Measurements from ENCODE around the gene MACROD2. TPM values are rescaled to one million over a fixed set of nuclear protein-coding genes. Genes with fewer than 3 reads are reported as not detected.

Gene MACROD2
- total RNA-seq, 1 donor from 2014 or later = 2.5 TPM

GRCh38 chr20:15061955-15062354 lies 1066.6 kb downstream of the MACROD2 start:
- Mint-ChIP-seq H3K27me3 (ENCODE audit: unreplicated experiment) (no peaks in the 10 kb centered on the region), H3K27ac (ENCODE audit: unreplicated experiment) (no peak overlapping the region), H3K4me3 (ENCODE audit: unreplicated experiment) (no peak overlapping the region), H3K4me1 (ENCODE audit: unreplicated experiment) (peaks cover 5% of the 10 kb centered on the region), H3K9me3 (ENCODE audit: unreplicated experiment) (no peaks in the 10 kb centered on the region), H3K36me3 (ENCODE audit: unreplicated experiment) (no peaks in the 10 kb centered on the region)
- no peak for DNase-seq (ENCODE audit: extremely low spot score, unreplicated experiment)
- TF ChIP-seq CTCF (IDR thresholded peaks at IDR 0.05) = no peak

- H3K4me3 Mint-ChIP-seq (ENCODE audit: unreplicated experiment) = no peak overlapping the region
- no peaks in the 10 kb centered on the region for H3K9me3 Mint-ChIP-seq (ENCODE audit: unreplicated experiment)
- DNase-seq (ENCODE audit: extremely low spot score, unreplicated experiment) = no peak
- no peak overlapping the region for H3K27ac Mint-ChIP-seq (ENCODE audit: unreplicated experiment)
- no peaks in the 10 kb centered on the region for H3K27me3 Mint-ChIP-seq (ENCODE audit: unreplicated experiment)
- H3K4me1 Mint-ChIP-seq (ENCODE audit: unreplicated experiment) = peaks cover 5% of the 10 kb centered on the region
- no peaks in the 10 kb centered on the region for H3K36me3 Mint-ChIP-seq (ENCODE audit: unreplicated experiment)
- no peak for TF ChIP-seq CTCF (IDR thresholded peaks at IDR 0.05)
These were observed 1067.8 kb downstream of the MACROD2 start for GRCh38 chr20:15063081-15063480.

GRCh38 chr20:15064741-15065140 lies 1069.4 kb downstream of the MACROD2 start:
- no peak for TF ChIP-seq CTCF (IDR thresholded peaks at IDR 0.05)
- no peak overlapping the region for H3K27ac Mint-ChIP-seq (ENCODE audit: unreplicated experiment)
- peaks cover 5% of the 10 kb centered on the region for H3K4me1 Mint-ChIP-seq (ENCODE audit: unreplicated experiment)

GRCh38 chr20:15065794-15066193 lies 1070.5 kb downstream of the MACROD2 start:
- H3K4me3 Mint-ChIP-seq (ENCODE audit: unreplicated experiment) = no peak overlapping the region
- H3K27me3 Mint-ChIP-seq (ENCODE audit: unreplicated experiment) = no peaks in the 10 kb centered on the region
- H3K36me3 Mint-ChIP-seq (ENCODE audit: unreplicated experiment) = no peaks in the 10 kb centered on the region
- no peak for TF ChIP-seq CTCF (IDR thresholded peaks at IDR 0.05)
- peaks cover 5% of the 10 kb centered on the region for H3K4me1 Mint-ChIP-seq (ENCODE audit: unreplicated experiment)
- no peak for DNase-seq (ENCODE audit: extremely low spot score, unreplicated experiment)
- H3K9me3 Mint-ChIP-seq (ENCODE audit: unreplicated experiment) = peaks cover 7% of the 10 kb centered on the region
- no peak overlapping the region for H3K27ac Mint-ChIP-seq (ENCODE audit: unreplicated experiment)

More at GRCh38 chr20:15064741-15065140, 1069.4 kb downstream of the MACROD2 start:
- no peak overlapping the region for H3K4me3 Mint-ChIP-seq (ENCODE audit: unreplicated experiment)
- DNase-seq (ENCODE audit: extremely low spot score, unreplicated experiment) = no peak
- no peaks in the 10 kb centered on the region for H3K27me3 Mint-ChIP-seq (ENCODE audit: unreplicated experiment)
- H3K9me3 Mint-ChIP-seq (ENCODE audit: unreplicated experiment) = peaks cover 7% of the 10 kb centered on the region
- H3K36me3 Mint-ChIP-seq (ENCODE audit: unreplicated experiment) = no peaks in the 10 kb centered on the region

- Mint-ChIP-seq H3K4me3 (ENCODE audit: unreplicated experiment) (no peak overlapping the region), H3K27ac (ENCODE audit: unreplicated experiment) (no peak overlapping the region), H3K27me3 (ENCODE audit: unreplicated experiment) (no peaks in the 10 kb centered on the region), H3K36me3 (ENCODE audit: unreplicated experiment) (no peaks in the 10 kb centered on the region), H3K4me1 (ENCODE audit: unreplicated experiment) (no peaks in the 10 kb centered on the region), H3K9me3 (ENCODE audit: unreplicated experiment) (peaks cover 7% of the 10 kb centered on the region)
- no peak for TF ChIP-seq CTCF (IDR thresholded peaks at IDR 0.05)
- DNase-seq (ENCODE audit: extremely low spot score, unreplicated experiment) = no peak
These were observed 1073.2 kb downstream of the MACROD2 start for GRCh38 chr20:15068486-15068885.

Measured in osteocyte (in vitro differentiated cells).